HG03139 (cell line): ENCODE measurements around the gene CFDP1.
"Not testable (repeated sequence)": the region's sequence is repeated elsewhere in the genome, so short reads cannot be mapped to it uniquely, and the experiment has no call there.

ENCODE experiments used
- ATAC-seq: cut with Tn5 transposase; IDR thresholded peaks from one replicate; pipeline ENCODE4 v1.9.1; 2021; ENCODE audit not compliant: unreplicated experiment

Gene CFDP1

DNA sequence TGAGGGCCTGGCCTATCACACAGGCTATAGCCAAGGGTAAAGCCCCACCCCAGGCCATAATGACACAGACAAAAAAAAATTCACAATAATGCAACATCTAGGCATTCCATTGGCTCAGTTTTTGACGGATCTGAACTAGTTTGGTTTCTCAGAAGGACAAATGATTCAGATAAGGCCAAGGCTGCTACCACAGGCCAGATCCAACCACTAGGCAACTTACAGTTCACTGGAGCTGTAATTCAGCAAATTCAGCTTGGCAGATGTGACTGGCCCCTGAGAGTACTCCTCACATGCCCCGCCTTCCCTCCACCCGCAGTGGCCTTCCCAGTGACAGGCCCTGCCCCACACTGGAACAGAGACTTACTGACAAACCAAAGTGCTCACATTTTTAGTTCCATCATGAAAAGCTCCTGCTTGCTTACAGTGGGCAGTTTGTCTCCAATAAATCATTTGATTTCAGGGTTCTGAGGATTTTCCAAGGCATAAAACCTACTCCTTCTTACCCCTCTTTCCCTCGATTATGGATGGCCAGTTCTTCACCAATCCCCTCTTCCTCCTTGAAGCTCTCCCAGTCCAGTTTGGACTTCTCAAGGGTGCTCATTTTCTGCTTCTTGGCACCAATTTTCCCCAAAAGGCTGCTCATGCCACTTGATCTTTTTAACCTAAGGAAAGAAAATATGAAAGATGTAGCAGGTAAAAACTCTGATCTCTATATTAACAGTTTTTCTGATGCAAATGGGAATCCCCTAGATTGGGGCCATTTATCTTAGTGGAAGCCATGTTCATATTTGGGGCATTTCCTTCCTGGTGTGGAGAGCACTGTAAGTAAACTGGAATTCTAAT is 128.6 kb downstream of the CFDP1 start:
- ATAC-seq: no peak

DNA sequence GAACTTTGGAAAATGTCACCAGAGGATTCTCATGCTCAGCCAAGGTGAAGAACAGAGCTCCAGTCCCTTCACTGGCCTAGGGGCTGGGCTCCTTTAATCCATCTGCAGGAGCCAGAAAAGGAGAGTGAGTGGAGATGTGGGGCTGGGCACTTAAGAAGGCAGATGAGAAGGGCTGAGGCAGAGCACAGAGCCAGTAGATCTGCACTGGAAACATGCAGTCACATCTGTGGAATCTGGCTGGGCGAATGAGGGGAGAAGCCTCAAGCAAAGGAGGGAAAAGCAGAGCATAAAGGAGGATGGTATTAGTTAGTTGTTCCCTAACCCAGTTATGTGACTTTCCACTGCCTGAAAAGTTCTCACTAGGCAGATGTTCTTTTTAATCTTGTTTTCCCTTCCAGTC is 131.5 kb downstream of the CFDP1 start:
- ATAC-seq: no peak

GRCh38 chr16:75298267-75298666 is 135.0 kb downstream of the CFDP1 start:
- ATAC-seq: no peak

DNA sequence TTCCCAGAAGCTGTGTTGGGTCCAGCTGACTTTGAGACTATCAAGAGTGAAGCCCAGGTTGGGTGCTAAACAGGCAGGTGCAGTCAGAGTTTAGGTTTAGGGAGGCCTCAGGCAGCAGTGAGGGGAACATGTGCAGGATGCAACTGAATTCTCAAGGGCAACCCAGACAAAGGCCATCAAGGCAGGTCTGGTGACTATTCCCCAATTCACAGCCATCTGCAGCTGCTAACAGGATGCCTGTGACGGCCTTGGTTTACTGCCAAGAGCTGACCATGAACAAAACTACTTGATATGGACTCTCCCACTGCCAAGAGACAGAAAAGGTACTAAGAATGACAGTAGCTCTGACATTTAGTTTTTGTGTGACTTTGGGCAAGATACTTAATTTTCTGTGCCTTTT is 136.7 kb downstream of the CFDP1 start:
- no peak for ATAC-seq

DNA sequence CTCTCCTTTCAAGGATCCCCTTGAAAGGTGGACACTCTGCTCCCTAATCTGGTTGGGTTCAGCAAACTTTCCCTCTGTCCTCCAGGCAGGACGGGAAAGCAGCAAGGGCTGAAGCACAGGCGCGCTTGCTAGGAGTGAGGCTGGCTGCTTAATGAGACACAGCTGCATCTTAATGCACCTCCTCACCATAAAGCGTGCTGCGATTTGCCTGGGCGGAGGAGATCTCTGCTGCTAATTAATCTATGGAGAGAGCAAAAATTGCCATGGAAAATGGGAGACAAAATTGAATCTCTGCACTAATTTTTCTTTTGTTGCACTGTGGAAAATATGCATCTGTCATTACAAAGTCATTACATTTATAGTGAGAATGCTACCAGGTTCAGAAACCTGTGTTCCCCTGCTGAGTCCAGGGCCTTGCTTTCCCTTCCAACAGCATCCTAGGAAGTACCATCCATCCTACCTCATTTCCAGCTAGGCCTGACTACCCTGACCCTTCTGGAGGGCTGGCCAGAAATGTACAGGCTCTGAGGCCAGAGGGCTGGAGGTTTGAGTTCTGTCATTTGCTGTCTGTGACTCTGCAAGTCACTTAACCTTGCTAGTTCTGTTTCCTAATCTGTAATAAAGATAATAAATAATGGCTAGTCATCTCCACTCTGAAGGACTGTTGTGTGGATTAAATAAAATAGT is 138.4 kb downstream of the CFDP1 start:
- no peak for ATAC-seq

DNA sequence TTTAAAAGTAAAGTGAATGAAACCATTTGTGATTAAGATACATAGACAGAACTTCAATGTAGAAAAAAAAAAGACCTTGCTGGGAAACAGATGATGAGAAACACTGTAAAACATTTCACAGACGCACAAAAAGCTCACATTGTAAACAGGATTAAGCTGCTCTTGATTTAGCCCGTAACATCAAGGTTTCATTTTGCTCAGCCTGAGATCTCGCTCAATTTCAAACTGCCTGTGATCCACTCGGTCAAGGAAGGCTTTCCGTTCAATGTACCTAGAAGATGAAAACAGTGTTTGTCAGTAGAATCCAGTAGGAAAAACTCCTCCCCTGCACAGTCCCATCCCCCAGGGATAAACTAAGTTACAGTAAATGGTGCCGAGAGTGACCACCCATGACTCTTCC is 139.5 kb downstream of the CFDP1 start:
- ATAC-seq: no peak

- no peak for ATAC-seq
Observed at GRCh38 chr16:75293173-75293572, 140.1 kb downstream of the CFDP1 start.

DNA sequence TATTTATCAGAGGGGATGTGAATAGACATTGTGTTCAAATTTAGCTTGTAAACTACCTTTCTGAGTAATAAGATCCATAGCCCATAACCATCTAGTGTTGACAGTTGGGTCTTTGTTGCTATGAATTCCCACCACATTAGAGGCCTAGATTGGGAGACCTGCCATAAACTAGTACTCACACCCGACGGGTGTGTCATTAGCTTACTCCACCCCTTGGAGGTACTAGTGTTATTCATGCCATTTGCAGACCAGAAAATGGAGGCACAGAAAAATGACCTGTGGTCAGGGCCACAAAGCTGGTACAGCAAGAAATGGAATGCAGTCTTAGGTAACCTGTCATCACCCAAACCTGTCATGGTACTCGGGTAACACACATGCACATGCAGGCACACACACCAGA is 140.6 kb downstream of the CFDP1 start:
- ATAC-seq: no peak

GRCh38 chr16:75289189-75289588 is 144.1 kb downstream of the CFDP1 start:
- no peak for ATAC-seq

DNA sequence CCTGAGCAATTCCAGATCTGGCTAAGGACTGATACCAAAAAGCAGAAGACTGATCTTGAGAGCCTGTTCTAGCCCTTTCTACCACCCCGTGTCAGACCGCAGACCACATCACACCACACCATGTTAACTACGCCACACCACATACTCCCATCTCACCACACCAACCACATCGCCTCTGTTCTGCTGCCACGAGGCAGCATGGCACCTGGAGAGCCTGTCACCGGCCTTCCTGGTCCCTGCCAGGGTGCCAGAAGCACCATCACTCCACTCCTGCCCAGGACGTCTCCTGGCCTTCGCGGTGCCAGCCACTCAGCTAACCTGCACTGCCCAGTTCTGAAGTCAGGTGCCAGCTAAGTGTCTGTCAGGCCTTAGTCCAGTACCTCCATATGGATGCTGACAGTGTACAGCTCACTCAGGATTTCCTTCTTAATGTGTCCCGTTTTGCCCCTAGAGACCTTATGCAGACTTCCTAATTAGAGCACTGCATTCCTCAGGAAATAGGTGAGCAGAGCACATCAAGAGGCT is 144.6 kb downstream of the CFDP1 start:
- no peak for ATAC-seq

GRCh38 chr16:75288181-75288580 is 145.1 kb downstream of the CFDP1 start:
- no peak for ATAC-seq

- no peak for ATAC-seq
Observed at GRCh38 chr16:75287708-75288107, 145.6 kb downstream of the CFDP1 start.

GRCh38 chr16:75286389-75286788 is 146.9 kb downstream of the CFDP1 start:
- ATAC-seq: no peak

DNA sequence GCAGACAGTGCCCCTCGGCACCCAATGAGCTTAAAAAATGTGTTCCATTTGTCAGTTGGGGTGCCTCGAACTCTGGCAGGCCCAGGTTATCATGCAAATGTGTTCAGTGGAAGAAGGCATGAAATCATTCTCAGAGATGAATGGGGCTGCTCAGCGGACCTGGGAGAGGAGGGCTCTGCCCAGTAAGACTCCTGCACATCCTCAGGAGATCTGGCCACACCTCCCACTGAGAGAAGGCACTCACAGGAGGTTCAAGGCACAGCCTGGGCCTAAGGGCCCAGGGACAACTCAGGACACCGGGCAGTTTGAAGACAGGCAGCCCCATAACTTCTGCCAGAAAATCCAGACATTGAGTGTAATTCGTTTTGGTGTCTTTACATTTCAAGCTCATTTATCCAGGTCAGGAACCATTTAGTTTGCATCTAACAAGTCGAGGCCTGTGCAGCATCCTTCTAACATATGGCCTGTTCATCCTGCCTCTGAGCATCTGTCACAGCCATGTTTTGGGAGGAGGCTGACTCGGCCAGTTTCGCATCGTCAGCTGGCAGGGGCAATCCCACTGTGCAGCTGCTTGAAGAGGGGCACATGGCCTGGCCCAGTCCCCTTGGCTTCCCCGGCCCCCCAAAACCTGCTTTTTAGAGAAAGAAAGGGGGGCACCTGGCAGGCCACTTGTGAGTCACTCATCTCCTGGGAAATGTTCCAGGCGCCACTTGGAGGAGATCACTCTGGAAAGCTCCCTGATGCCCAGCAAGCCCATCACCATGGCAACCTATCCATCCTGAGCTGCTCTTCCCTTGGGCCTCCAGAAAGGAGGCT is 150.6 kb downstream of the CFDP1 start:
- no peak for ATAC-seq

GRCh38 chr16:75281826-75282225 is 151.5 kb downstream of the CFDP1 start:
- ATAC-seq: no peak

- not testable (repeated sequence) for ATAC-seq
Observed at GRCh38 chr16:75281009-75281408, 152.3 kb downstream of the CFDP1 start.

- ATAC-seq: no peak
Observed at GRCh38 chr16:75280331-75280804, 152.9 kb downstream of the CFDP1 start.

- ATAC-seq: no peak
Observed at GRCh38 chr16:75279305-75279704, 154.0 kb downstream of the CFDP1 start.

DNA sequence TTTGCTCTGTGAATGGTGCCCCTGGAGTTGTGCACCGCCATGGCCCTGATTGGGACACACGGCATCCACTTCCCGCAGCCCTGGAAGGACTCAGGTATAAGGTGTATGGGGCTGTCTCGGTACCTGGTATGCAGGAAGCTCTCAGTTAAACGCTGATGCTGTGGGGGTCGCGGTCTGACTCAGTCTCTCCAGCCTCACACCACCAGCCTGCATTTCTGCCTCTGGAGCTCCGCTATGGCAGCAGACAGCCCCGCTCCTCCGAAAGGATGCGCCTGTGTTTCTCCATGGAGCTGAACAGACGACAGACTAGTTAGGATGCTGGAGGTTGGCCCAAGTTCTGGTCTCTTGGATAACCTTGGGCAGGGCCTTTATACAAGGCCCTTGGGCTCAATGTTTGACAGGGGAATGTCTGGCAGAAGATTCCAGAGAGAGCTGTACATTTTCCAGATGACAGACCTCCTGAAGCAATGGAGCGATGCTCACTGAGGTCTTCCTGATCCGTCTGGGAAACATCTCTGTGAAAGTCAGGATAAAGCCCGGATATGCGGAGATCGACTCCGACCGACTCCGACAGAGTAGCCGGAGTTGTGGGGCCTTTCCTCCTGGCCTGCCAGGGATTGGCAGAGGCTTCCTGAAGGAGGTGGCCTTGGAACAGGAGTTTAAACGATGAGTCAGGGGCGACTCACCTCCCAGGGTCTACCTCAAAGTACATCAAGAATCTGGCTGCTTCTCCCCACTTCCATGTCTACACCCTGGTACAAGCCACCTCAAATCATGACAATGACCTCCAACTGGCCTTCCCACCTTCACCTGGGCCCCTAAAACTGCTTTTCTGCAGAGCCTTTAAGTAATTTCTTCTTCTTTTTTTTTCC is 160.0 kb downstream of the CFDP1 start:
- no peak for ATAC-seq

GRCh38 chr16:75272629-75273028 is 160.7 kb downstream of the CFDP1 start:
- not testable (repeated sequence) for ATAC-seq
